Tibial artery (tissue), 4 donors: ENCODE measurements around the gene SMCO4.
"Not testable (repeated sequence)": the region's sequence is repeated elsewhere in the genome, so short reads cannot be mapped to it uniquely, and the experiment has no call there.

Experiments used
- DNase-seq, 2 donors: peaks; one replicate each; pipeline ENCODE4 v3.0.0-alpha.2; 2019
- H3K27ac ChIP-seq, 2 donors: fragments of 200-600 bp; sonication (generic) in 1 of 2; 1 replicate in 1 of 2; 2 replicates in 1 of 2; pipeline ENCODE4 v1.5.1; 2018 to 2019; ENCODE audit warnings: mild to moderate bottlenecking in 1 of 2
- H3K27me3 ChIP-seq, 2 donors: fragments of 200-600 bp; sonication (generic) in 1 of 2; one replicate each; pipeline versions ENCODE4 v1.5.1 to v1.6.0; 2016 to 2019
- H3K36me3 ChIP-seq, 3 donors: fragments of 200-600 bp; sonication (generic) in 2 of 3; one replicate each; pipeline ENCODE4 v1.5.1; 2016 to 2019; ENCODE audit warnings: mild to moderate bottlenecking in 2 of 3
- H3K4me1 ChIP-seq, 4 donors: fragments of 200-600 bp; sonication (generic) in 2 of 4; 1 replicate in 3 of 4; 2 replicates in 1 of 4; pipeline ENCODE4 v1.5.1; 2016 to 2019
- H3K4me3 ChIP-seq, 2 donors: fragments of 200-600 bp; sonication (generic) in 1 of 2; 1 replicate in 1 of 2; 2 replicates in 1 of 2; pipeline ENCODE4 v1.5.1; 2018 to 2019; ENCODE audit warnings: mild to moderate bottlenecking in 2 of 2
- H3K9me3 ChIP-seq, 3 donors: fragments of 200-600 bp; sonication (generic) in 1 of 3; one replicate each; pipeline ENCODE4 v1.5.1; 2016 to 2019
- intact Hi-C: fragments of 100-400 bp; cut with DNase I; formaldehyde crosslinking; loops from one replicate; pipeline ENCODE4 v1.15.0; 2023; ENCODE audit warnings: low total_unique reads
- TF ChIP-seq, protein P1 (sequence below), 2 experiments: fragments of 200-600 bp in 1 of 2; fragments of 450-650 bp in 1 of 2; IDR thresholded peaks; one replicate each; pipeline ENCODE4 v1.5.1; 2017 to 2019; ENCODE audit warnings: antibody characterized with exemption in 2 of 2, mild to moderate bottlenecking in 1 of 2, moderate library complexity in 1 of 2

Gene SMCO4

DNA sequence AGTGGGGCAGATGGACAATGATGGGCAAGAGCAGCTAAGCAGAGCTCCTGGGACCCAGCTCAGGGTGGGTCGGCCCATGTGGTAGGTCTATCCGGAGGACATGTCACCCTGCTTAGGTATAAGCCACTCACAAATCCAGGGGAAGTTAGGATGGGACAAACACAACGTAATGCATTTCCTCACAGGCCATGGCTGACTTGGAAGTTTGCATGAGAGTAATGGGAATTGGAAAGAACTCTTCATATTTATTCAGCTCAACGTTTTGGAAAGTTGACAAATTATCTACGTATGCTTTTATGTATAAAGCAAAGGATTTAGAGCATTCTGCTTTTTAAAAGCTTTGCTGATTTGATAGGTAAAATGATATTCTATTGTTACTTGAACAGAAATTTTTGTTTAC, 74.9 kb downstream of the SMCO4 start:
- DNase-seq: no peak
- no peak overlapping the region for H3K4me3 ChIP-seq
- H3K27ac ChIP-seq: no peak overlapping the region
- H3K4me1 ChIP-seq: no peaks in the 10 kb centered on the region
- intact Hi-C loops: no loop called here
- H3K9me3 ChIP-seq: no peaks in the 10 kb centered on the region
- TF ChIP-seq, protein P1, sequence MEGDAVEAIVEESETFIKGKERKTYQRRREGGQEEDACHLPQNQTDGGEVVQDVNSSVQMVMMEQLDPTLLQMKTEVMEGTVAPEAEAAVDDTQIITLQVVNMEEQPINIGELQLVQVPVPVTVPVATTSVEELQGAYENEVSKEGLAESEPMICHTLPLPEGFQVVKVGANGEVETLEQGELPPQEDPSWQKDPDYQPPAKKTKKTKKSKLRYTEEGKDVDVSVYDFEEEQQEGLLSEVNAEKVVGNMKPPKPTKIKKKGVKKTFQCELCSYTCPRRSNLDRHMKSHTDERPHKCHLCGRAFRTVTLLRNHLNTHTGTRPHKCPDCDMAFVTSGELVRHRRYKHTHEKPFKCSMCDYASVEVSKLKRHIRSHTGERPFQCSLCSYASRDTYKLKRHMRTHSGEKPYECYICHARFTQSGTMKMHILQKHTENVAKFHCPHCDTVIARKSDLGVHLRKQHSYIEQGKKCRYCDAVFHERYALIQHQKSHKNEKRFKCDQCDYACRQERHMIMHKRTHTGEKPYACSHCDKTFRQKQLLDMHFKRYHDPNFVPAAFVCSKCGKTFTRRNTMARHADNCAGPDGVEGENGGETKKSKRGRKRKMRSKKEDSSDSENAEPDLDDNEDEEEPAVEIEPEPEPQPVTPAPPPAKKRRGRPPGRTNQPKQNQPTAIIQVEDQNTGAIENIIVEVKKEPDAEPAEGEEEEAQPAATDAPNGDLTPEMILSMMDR (IDR thresholded peaks at IDR 0.05): no peak
- no peaks in the 10 kb centered on the region for H3K36me3 ChIP-seq
- no peaks in the 10 kb centered on the region for H3K27me3 ChIP-seq

DNA sequence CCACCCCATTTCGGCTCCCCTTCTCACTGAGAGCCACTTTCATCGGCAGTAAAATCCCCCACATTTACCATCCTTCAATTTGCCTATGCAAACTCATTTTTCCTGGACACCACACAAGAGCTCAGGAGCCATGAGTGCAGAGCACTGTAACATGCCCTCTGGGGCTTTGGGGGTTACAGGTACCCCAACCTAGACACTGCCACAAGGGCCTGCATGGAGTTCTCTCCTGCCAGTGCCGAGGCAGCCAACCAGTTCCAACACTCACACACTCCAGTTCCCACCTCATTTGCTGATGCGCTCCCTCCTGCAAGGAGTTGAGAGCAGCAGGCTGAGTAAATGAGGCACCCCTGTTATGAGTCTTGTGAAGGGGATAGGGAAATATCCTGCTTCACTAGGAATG, 76.1 kb downstream of the SMCO4 start:
- Histone ChIP-seq H3K4me1 (no peaks in the 10 kb centered on the region), H3K27ac (no peak overlapping the region), H3K9me3 (no peaks in the 10 kb centered on the region), H3K36me3 (no peaks in the 10 kb centered on the region), H3K27me3 (no peaks in the 10 kb centered on the region), H3K4me3 (no peak overlapping the region)
- no peak for DNase-seq
- intact Hi-C loops: no loop called here
- TF ChIP-seq, protein P1 (IDR thresholded peaks at IDR 0.05): no peak

DNA sequence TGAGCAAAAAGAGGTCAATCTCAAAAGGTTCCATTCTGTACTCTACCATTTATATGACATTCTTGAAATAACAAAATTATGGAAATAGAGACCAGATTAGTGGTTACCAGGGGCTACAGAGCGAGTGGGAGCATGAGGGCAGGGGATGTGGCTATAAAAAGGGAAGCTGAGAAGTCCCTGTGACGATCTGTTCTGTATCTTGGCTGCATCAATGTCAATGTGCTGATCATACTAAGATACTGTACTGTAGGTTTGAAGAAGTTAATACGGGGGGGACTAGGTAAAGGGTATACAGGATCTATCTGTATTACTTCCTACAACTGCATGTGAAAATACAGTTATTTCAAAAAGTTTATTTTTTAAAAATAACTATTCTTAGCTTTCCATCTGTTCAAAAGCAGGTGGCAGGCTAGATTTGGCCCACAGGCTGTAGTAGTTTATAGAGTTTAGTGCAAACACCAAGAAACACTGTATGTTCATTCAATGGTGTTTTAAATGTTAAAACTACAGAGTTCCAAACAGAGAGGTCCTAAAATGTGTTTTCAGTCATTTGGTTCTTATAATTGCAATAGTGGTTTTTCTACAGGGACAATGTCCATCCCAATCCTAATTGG, 78.2 kb downstream of the SMCO4 start:
- Histone ChIP-seq H3K4me1 (no peaks in the 10 kb centered on the region), H3K36me3 (no peaks in the 10 kb centered on the region), H3K27me3 (no peaks in the 10 kb centered on the region), H3K9me3 (no peaks in the 10 kb centered on the region), H3K4me3 (no peak overlapping the region), H3K27ac (no peak overlapping the region)
- intact Hi-C loops: no loop called here
- TF ChIP-seq, protein P1 (IDR thresholded peaks at IDR 0.05): no peak
- DNase-seq: no peak

DNA sequence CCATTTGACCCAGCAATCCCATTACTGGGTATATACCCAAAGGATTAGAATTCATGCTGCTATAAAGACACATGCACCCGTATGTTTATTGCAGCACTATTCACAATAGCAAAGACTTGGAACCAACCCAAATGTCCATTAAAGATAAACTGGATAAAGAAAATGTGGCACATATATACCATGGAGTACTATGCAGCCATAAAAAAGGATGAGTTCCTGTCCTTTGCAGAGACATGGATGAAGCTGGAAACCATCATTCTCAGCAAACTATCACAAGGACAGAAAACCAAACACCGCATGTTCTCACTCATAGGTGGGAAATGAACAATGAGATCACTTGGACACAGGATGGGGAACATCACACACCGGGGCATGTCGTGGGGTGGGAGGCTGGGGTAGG, 79.5 kb downstream of the SMCO4 start:
- H3K4me3 ChIP-seq, intact Hi-C loops, H3K27ac ChIP-seq, H3K36me3 ChIP-seq, H3K4me1 ChIP-seq, DNase-seq, H3K9me3 ChIP-seq, H3K27me3 ChIP-seq: not testable (repeated sequence)

DNA sequence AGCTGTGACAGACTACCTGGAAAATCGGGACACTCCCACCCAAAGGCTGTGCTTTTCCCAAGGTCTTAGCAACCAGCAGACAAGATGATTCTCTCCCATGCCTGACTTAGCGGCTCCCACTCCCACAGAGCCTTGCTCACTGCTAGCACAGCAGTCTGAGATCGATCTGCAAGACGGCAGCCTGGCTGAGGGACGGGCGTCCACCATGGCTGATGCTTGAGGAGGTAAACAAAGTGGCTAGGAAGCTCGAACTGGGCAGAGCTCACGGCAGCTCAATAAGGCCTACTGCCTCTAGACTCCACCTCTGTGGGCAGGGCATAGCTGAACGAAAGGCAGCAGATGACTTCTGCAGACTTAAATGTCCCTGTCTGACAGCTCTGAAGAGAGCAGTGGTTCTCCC, 84.9 kb downstream of the SMCO4 start:
- H3K9me3 ChIP-seq: no peaks in the 10 kb centered on the region
- no peak overlapping the region for H3K27ac ChIP-seq
- no peaks in the 10 kb centered on the region for H3K27me3 ChIP-seq
- TF ChIP-seq, protein P1 (IDR thresholded peaks at IDR 0.05): no peak
- intact Hi-C loops: no loop called here
- no peaks in the 10 kb centered on the region for H3K4me1 ChIP-seq
- H3K36me3 ChIP-seq: no peaks in the 10 kb centered on the region
- DNase-seq: no peak
- H3K4me3 ChIP-seq: no peak overlapping the region

DNA sequence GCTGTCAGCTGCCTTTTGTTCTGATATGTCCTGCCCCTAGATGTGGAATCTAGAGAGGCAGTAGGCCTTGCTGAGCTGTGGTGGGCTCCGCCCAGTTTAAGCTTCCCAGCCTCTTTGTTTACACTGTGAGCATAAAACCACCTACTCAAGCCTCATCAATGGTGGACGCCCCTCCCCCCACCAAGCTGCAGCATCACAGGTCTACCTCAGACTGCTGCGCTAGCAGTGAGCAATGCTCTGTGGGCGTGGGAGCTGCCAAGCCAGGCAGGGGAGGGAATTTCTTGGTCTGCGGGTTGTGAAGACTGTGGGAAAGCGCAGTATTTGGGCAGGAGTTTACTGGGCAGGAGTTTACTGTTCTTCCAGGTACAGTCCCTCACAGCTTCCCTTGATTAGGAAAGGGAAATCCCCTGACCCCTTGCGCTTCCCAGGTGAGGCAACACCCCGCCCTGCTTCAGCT, 98.5 kb downstream of the SMCO4 start:
- intact Hi-C loops: no loop called here

DNA sequence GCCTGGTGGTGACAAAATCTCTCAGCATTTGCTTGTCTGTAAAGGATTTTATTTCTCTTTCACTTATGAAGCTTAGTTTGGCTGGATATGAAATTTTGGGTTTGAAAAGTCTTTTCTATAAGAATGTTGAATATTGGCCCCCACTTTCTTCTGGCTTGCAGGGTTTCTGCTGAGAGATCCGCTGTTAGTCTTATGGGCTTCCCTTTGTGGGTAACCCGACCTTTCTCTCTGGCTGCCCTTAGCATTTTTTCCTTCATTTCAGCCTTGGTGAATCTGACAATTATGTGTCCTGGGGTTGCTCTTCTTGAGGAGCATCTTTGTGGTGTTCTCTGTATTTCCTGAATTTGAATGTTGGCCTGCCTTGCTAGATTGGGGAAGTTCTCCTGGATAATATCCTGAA, 100.0 kb downstream of the SMCO4 start:
- H3K4me1 ChIP-seq, DNase-seq, intact Hi-C loops, H3K27me3 ChIP-seq, H3K36me3 ChIP-seq, H3K4me3 ChIP-seq, H3K27ac ChIP-seq, H3K9me3 ChIP-seq: not testable (repeated sequence)

More for the DNA sequence above, 98.5 kb downstream of the SMCO4 start:
- DNase-seq: no peak
- Histone ChIP-seq H3K9me3 (no peaks in the 10 kb centered on the region), H3K27me3 (no peaks in the 10 kb centered on the region), H3K36me3 (no peaks in the 10 kb centered on the region), H3K4me3 (no peak overlapping the region), H3K27ac (no peak overlapping the region), H3K4me1 (no peaks in the 10 kb centered on the region)
- TF ChIP-seq, protein P1 (IDR thresholded peaks at IDR 0.05): no peak
